DMS153 treated with DMSO at 0.1 percent for 48 hours (cell line): ENCODE data around the gene MVK.
A peak's percentile ranks its signal among the peaks of the same experiment; 100 is the strongest.

Source experiments
- DNase-seq: peaks from one replicate; lab custom pipeline; 2025; ENCODE audit not compliant: unreplicated experiment; lab: John Stamatoyannopoulos, UW

MVK gene

GRCh38 chr12:109573029-109573913 is at the start of gene MVK, which contains the start of gene MMAB:
Gene MVK (plus strand): TSS chr12:109573794. CDS start chr12:109574823, 1,029 bp downstream.
Gene MMAB (minus strand): TSS chr12:109573504. CDS start chr12:109573480, 24 bp downstream.
- DNase-seq: peak; percentile 97

- DNase-seq: no peak
Measured at GRCh38 chr12:109524466-109525278, 48.9 kb upstream of the MVK start.

GRCh38 chr12:109525279-109525585 is 48.4 kb upstream of the MVK start:
- no peak for DNase-seq

GRCh38 chr12:109527489-109528123 is 46.0 kb upstream of the MVK start:
- DNase-seq: no peak

- DNase-seq: no peak
Measured at GRCh38 chr12:109529691-109530640, 43.6 kb upstream of the MVK start.

- no peak for DNase-seq
Measured at GRCh38 chr12:109531411-109531810, 42.2 kb upstream of the MVK start.

GRCh38 chr12:109532721-109533486 is 40.7 kb upstream of the MVK start:
- DNase-seq: no peak

- no peak for DNase-seq
Measured at GRCh38 chr12:109533487-109533740, 40.2 kb upstream of the MVK start.

- no peak for DNase-seq
Measured at GRCh38 chr12:109534456-109534855, 39.1 kb upstream of the MVK start.

- DNase-seq: no peak
Measured at GRCh38 chr12:109535231-109535862, 38.2 kb upstream of the MVK start.

- DNase-seq: no peak
Measured at GRCh38 chr12:109535863-109536250, 37.7 kb upstream of the MVK start.

GRCh38 chr12:109537136-109537535 is 36.5 kb upstream of the MVK start:
- no peak for DNase-seq

GRCh38 chr12:109538191-109538863 is 35.3 kb upstream of the MVK start:
- DNase-seq: no peak

- no peak for DNase-seq
Measured at GRCh38 chr12:109539508-109539907, 34.1 kb upstream of the MVK start.

GRCh38 chr12:109540526-109541412 is 32.8 kb upstream of the MVK start:
- no peak for DNase-seq

GRCh38 chr12:109541413-109541726 is 32.2 kb upstream of the MVK start:
- no peak for DNase-seq

- DNase-seq: no peak
Measured at GRCh38 chr12:109542014-109542413, 31.6 kb upstream of the MVK start.

GRCh38 chr12:109542876-109543275 is 30.7 kb upstream of the MVK start:
- no peak for DNase-seq
